Measurements from ENCODE around the gene FLYWCH2.

- no peak for TF ChIP-seq POLR2AphosphoS5 (IDR thresholded peaks at IDR 0.05; ENCODE audit: low read depth)
- TF ChIP-seq CTCF (conservative IDR thresholded peaks at IDR 0.05; ENCODE audit: low read depth in 2 of 2), result no peak
- no peak for TF ChIP-seq EZH2phosphoT487 (IDR thresholded peaks at IDR 0.05; ENCODE audit: unreplicated experiment)
- TF ChIP-seq EZH2 (IDR thresholded peaks at IDR 0.05; ENCODE audit: low read depth, unreplicated experiment), result no peak
- no peak for TF ChIP-seq ETS1 (IDR thresholded peaks at IDR 0.05)
- no peak for TF ChIP-seq REST (IDR thresholded peaks at IDR 0.05; ENCODE audit: unreplicated experiment)
- TF ChIP-seq JUNB (IDR thresholded peaks at IDR 0.05; ENCODE audit: unreplicated experiment), result no peak
- no peak for TF ChIP-seq ZNF331 (CRISPR knock-in tag; IDR thresholded peaks at IDR 0.05; ENCODE audit: low read depth)
- TF ChIP-seq NANOG (IDR thresholded peaks at IDR 0.05; ENCODE audit: borderline replicate concordance), result no peak
- no peak for TF ChIP-seq STAT1 (IDR thresholded peaks at IDR 0.05; ENCODE audit: unreplicated experiment)
Observed at GRCh38 chr16:2895813-2896212, 12.8 kb downstream of the FLYWCH2 start.
